HUES64 (cell line): ENCODE results near the gene SNX21.
A peak's percentile ranks its signal among the peaks of the same experiment; 100 is the strongest.
"Not testable (repeated sequence)": the region's sequence is repeated elsewhere in the genome, so short reads cannot be mapped to it uniquely, and the experiment has no call there.

ENCODE experiments used
- H3K27ac ChIP-seq: 2 replicates; pipeline ENCODE4 v1.7.0; 2013; ENCODE audit warnings: low read depth, low read length, inconsistent platforms
- H3K27me3 ChIP-seq: 2 replicates; pipeline ENCODE4 v1.6.1; 2013; ENCODE audit warnings: mild to moderate bottlenecking, low read length; ENCODE audit not compliant: insufficient read depth
- H3K36me3 ChIP-seq: 2 replicates; pipeline ENCODE4 v1.6.1; 2013; ENCODE audit warnings: mild to moderate bottlenecking, low read length; ENCODE audit not compliant: insufficient read depth
- H3K4me1 ChIP-seq: 2 replicates; pipeline ENCODE4 v1.6.1; 2013; ENCODE audit warnings: mild to moderate bottlenecking, low read length, moderate library complexity; ENCODE audit not compliant: insufficient read depth
- H3K4me3 ChIP-seq: 2 replicates; pipeline ENCODE4 v1.5.1; 2013; ENCODE audit warnings: mild to moderate bottlenecking, low read length, moderate library complexity
- H3K9ac ChIP-seq: 2 replicates; pipeline ENCODE4 v1.6.1; 2013; ENCODE audit warnings: mild to moderate bottlenecking, low read depth, low read length
- H3K9me3 ChIP-seq: 2 replicates; pipeline ENCODE4 v1.6.1; 2013; ENCODE audit warnings: low read depth, low read length; ENCODE audit not compliant: insufficient read depth
- WGBS: fragments of 150-250, 120-280 bp; methylation state at CpG from one replicate; pipeline ENCODE4 v1.1.7; 2013; ENCODE audit warnings: missing lambda C conversion rate; 5-methylcytosine and 5-hydroxymethylcytosine counted together

The SNX21 gene

DNA sequence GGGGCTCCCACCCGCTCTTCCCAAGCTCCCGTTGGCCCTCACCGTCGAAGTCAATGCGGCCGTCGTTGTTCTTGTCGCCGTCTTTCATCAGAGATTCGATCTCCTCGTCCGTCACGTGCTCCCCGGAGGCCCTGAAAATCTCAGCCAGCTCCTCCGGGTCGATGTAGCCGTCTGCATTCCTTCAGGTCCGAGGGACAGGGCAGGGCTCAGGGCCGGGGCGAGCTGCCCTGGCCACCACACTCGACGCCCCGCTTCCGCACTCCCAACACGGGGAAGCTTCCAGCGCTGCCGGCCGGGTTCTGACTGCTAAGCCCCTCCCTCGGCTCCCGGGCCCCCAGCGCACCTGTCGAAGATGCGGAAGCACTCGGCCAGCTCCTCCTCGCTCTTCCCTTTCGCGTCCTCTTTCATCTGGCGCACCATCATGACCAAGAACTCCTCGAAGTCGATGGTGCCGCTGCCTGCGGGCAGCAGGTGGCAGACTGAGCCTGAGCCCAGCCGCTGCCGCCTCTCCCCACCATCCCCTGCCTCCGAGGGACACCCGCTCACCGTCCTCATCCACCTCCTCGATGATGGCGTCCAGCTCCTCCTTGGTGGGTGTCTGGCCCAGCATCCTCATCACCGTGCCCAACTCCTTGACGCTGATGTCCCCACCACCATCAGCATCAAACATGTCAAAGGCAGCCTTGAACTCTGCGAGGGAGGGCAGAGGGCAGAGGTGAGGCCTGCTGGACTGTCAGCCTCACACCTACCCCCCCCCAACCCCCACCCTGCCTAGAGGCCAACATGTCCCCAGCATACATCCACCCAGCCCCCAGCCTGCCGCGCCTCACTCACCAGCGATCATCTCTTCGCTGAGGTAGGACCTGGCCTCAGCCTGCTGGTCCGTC lies 9.4 kb upstream of the SNX21 start:
- no peaks in the 10 kb centered on the region; the same call in 1 of the 2 replicates for H3K4me1 ChIP-seq
- H3K36me3 ChIP-seq = no peaks in the 10 kb centered on the region
- H3K4me3 ChIP-seq = peak overlapping the region; percentile 40
- 41% methylated on average over 57 of the region's 57 CpGs for WGBS
- 0 out of 2 replicates have a peak overlapping the region, but pooled peaks have one; percentile 45 for H3K9ac ChIP-seq
- H3K9me3 ChIP-seq = no peaks in the 10 kb centered on the region
- peaks cover 12% of the 10 kb centered on the region for H3K27me3 ChIP-seq
- no peak overlapping the region for H3K27ac ChIP-seq

DNA sequence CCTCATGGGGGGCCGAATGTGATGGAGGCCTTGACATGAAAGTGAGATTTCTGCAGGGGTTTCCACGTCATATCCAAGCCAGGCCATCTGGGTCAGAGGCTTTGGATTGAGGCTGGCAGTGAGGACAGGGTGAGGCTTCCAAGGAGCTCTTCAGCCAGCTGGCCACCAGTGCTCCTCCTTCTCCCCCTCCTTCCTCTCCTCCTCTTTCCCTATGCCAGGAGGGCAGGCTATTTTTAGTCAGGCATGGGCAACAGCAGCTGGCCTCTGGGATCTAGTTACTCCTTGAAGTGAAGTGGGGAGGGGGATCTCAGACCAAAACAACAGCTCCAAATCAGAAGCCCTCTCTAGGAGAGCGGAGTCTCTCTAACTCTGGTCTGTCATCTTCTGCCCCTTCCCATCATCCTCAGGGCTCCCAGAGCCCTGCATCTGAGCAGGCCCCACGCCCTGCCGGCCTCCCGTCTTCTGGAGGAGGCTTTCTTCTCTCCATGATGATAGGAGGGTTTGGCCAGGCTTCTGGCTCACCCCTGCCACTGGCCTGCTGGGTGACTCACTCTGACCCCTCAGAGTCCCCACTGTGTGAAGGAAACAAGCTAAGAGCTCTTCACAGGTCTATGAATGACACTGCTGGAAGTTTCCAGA lies 7.1 kb upstream of the SNX21 start:
- Histone ChIP-seq H3K27me3 (peaks cover 12% of the 10 kb centered on the region), H3K4me1 (no peaks in the 10 kb centered on the region; the same call in 1 of the 2 replicates), H3K9me3 (no peaks in the 10 kb centered on the region), H3K36me3 (no peaks in the 10 kb centered on the region), H3K27ac (no peak overlapping the region), H3K4me3 (no peak overlapping the region), H3K9ac (no peak overlapping the region)
- 69% methylated on average over 6 of the region's 6 CpGs for WGBS

DNA sequence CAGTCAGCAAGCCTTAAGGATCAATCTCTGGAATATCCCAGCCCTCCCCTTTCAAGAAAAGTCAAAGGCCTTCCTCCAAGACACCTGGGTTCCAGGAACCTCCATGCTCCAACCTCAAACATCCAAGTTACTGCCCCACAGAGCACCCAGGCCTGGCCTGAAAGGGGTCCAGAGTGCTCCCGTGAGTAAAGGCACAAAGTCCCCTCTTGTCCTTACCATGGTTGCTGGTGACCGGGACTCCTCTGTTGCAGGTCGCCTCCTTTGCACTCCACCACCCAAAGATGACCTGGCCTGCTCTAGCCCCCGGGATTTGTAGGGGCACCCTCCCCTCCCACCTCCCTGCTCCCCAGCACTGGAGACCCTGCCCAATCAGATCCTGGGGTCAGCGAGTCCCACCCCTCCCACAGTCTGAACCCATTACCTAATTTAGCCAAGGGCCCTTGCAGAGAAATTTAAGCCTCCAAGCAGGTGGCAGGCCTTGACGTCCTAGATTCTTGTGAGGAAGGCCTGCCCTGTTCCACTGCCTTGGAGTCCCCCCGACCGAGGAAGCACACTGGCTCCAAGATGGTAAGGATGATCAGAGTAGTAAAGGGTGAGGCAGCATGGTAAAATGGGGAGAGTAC lies 6.5 kb upstream of the SNX21 start, which contains the start of gene TNNC2:
TNNC2 (minus strand) TSS at position 283 of the 623 bp plus-strand sequence; CDS start at position 219, 64 bp downstream.
- Histone ChIP-seq H3K4me3 (no peak within 1 kb of the TSS), H3K9me3 (no peaks in the 10 kb centered on the region), H3K4me1 (no peaks in the 10 kb centered on the region; the same call in 1 of the 2 replicates), H3K36me3 (no peaks in the 10 kb centered on the region), H3K27ac (no peak within 1 kb of the TSS), H3K27me3 (peaks cover 12% of the 10 kb centered on the region), H3K9ac (no peak within 1 kb of the TSS)
- 89% methylated on average over 8 of the region's 8 CpGs for WGBS

DNA sequence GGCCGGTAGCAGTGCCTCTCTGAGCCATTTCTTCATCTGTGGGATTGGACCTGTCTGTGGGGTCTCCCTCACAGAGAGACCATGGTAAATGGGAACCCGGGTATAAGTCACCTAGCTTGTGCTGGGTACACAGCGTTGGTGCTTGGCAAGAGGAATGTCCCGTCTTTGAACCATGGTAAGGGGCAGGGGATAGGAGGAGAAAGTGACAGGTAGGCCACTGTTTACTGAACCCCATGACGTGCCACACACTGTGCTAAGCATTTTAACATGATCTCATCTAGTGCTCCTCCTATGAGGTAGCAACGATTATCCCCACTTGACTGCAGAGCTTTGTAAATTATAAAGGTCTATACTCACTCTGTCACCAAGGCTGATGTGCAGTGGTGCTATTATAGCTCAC lies 5.9 kb upstream of the SNX21 start:
- Histone ChIP-seq H3K4me1 (no peaks in the 10 kb centered on the region; the same call in 1 of the 2 replicates), H3K9ac (no peak overlapping the region), H3K27me3 (peaks cover 12% of the 10 kb centered on the region), H3K9me3 (no peaks in the 10 kb centered on the region), H3K36me3 (no peaks in the 10 kb centered on the region), H3K27ac (no peak overlapping the region), H3K4me3 (no peak overlapping the region)
- WGBS = 91% methylated on average over 6 of the region's 6 CpGs

DNA sequence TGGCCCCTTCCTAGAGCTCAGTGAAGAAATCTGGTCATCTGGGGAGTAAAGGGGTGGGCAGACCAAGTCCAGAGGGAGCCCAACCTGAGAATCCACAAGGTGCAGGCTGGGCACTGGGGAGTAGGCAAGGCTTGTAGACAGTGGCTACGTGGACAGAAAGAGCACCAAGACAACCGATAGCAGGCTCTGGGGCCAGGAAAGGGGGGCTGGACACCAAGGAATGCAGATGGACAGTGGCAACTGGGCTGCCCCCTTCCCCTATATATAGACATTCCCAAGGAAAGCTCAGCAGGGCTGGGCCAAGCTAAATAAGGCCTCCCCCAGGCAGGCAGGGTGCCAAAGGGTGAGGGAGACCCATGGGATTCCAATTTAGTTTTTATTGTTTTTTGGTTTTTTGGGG lies 5.0 kb upstream of the SNX21 start:
- no peak overlapping the region for H3K4me3 ChIP-seq
- peaks cover 5% of the 10 kb centered on the region for H3K4me1 ChIP-seq
- peaks cover 6% of the 10 kb centered on the region for H3K27me3 ChIP-seq
- H3K27ac ChIP-seq = no peak overlapping the region
- 77% methylated on average over 2 of the region's 2 CpGs for WGBS
- no peaks in the 10 kb centered on the region for H3K36me3 ChIP-seq
- H3K9me3 ChIP-seq = no peaks in the 10 kb centered on the region
- H3K9ac ChIP-seq = no peak overlapping the region

DNA sequence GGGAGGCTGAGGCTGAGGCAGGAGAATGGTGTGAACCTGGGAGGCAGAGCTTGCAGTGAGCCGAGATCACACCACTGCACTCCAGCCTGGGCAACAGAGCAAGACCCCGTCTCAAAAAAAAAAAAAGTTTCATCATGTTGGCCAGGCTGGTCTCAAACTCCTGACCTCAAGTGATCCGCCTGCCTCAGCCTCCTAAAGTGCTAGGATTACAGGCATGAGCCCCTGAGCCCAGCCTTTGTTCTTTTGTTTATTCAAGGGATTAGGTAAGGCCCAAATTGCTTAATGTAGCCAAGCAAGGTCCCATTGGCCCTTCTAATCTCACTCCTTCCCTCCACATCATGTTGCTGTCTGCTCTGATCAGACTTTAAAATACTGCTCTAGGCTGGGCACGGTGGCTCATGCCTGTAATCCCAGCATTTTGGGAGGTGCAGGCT lies 3.9 kb upstream of the SNX21 start:
- H3K27me3 ChIP-seq, H3K4me1 ChIP-seq: not testable (repeated sequence)
- 90% methylated on average over 4 of the region's 4 CpGs for WGBS

DNA sequence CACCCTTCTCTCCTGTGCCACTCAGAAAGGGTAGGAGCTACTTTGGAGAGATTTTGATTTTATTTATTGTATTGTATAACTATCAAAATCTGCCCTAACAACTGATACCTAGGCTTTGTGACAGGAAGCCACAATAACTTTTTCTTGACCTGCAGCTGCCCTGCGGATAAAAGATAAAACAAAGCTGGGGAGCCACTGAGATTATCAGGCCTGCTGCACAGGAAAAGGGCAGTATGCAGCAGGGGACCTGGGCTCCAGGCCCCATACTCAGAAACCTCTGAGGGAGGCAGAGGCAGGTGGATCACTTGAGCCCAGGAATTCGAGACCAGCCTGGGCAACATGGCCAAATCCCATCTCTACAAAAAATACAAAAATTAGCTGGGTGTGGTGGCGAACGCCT lies 980 bp upstream of the SNX21 start:
- no peaks in the 10 kb centered on the region for H3K27me3 ChIP-seq
- no peaks in the 10 kb centered on the region for H3K9me3 ChIP-seq
- H3K27ac ChIP-seq = no peak overlapping the region
- 91% methylated on average over 4 of the region's 4 CpGs for WGBS
- H3K36me3 ChIP-seq = peaks cover 18% of the 10 kb centered on the region; the same call in 1 of the 2 replicates
- peaks cover 5% of the 10 kb centered on the region for H3K4me1 ChIP-seq
- H3K4me3 ChIP-seq = no peak overlapping the region
- H3K9ac ChIP-seq = no peak overlapping the region

More for the DNA sequence above, 3.9 kb upstream of the SNX21 start:
- not testable (repeated sequence) for H3K9me3 ChIP-seq, H3K4me3 ChIP-seq, H3K9ac ChIP-seq, H3K27ac ChIP-seq, H3K36me3 ChIP-seq

DNA sequence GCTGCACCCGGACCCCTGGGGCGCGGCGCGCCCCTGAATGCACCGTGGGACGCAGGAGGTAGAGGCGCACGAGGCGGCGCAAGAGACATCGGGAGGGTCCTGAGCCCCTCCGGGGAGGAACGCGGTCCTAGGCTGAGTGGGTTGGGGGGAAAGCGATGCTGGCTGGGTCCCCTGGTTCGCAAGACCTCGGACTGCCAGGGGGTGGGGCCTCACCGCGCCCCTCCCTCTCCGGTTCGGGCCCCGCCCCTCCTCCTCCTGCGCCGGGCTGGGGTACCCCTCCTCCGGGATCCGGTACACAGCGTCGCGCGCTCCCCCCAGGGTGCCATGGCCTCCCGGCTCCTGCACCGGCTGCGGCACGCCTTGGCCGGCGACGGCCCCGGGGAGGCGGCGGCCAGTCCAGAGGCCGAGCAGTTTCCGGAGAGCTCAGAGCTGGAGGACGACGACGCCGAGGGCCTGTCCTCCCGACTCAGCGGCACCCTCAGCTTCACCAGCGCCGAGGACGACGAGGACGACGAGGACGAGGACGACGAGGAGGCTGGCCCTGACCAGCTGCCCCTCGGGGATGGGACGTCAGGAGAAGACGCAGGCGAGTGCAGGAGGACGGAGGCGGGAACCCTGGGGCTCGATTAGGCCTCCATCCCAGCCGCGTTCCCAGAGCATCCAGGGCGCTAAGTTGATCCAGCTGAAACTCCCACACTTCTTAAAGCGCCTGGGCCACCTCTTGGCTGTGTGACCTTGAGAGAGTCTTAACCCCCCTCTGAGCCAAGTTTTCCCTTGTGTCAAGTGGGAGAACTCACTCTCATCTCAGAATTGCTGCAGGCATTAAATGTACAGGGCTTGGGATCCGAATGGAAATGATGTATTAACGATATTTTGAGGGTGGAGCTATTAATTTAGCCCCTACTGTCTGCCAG lies 541 bp downstream of the SNX21 start:
- Histone ChIP-seq H3K4me1 (peaks cover 5% of the 10 kb centered on the region), H3K9ac (peak overlapping the region; percentile 75), H3K27ac (peak overlapping the region; percentile 80), H3K9me3 (no peaks in the 10 kb centered on the region), H3K36me3 (peaks cover 24% of the 10 kb centered on the region; the same call in 1 of the 2 replicates), H3K4me3 (peak overlapping the region; percentile 79), H3K27me3 (no peaks in the 10 kb centered on the region)
- WGBS = 5% methylated on average over 71 of the region's 71 CpGs

DNA sequence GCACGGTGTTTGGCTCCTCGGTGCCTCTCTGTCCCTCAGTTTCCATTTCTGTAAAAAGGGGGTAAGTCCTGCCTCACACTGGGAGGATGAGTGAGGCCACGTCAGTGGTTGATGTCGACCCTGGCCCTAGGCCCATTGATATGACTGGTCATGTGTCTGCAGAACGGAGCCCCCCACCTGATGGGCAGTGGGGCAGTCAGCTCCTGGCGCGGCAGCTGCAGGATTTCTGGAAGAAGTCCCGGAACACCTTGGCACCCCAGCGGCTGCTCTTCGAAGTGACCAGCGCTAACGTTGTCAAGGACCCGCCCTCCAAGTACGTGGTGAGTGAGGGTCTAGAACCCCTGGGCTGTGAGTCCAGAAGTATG lies 1.2 kb downstream of the SNX21 start:
- H3K4me3 ChIP-seq = peak overlapping the region; percentile 79
- peaks cover 5% of the 10 kb centered on the region for H3K4me1 ChIP-seq
- no peak overlapping the region; the same call in 1 of the 2 replicates for H3K9ac ChIP-seq
- peaks cover 26% of the 10 kb centered on the region; the same call in 1 of the 2 replicates for H3K36me3 ChIP-seq
- no peaks in the 10 kb centered on the region for H3K9me3 ChIP-seq
- 90% methylated on average over 14 of the region's 14 CpGs for WGBS
- no peak overlapping the region for H3K27ac ChIP-seq
- no peaks in the 10 kb centered on the region for H3K27me3 ChIP-seq

DNA sequence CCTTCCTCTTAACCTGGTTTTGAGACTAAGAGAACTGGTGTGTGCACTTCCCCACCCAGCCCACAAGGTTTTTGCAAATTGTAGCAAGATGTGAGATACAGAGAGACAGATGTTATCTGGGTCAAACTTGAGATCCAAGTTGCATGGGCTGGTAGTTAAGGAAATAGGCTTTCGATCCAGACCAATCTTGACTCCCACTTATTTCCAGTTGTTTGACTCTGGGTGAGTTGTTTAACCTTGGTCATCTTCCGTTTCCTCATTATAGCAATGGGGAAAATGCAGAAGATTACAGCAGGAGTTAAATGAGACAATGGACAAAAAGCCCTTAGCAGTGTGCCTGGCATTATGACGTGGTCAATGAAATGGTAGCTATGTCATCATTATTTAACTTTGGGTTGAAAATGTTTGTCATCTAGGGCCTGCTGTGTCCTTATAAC lies 1.7 kb downstream of the SNX21 start:
- H3K9me3 ChIP-seq = no peaks in the 10 kb centered on the region
- H3K27ac ChIP-seq = no peak overlapping the region
- no peak overlapping the region for H3K9ac ChIP-seq
- H3K36me3 ChIP-seq = peaks cover 31% of the 10 kb centered on the region
- H3K4me3 ChIP-seq = no peak overlapping the region
- 97% methylated on average over 3 of the region's 3 CpGs for WGBS
- H3K4me1 ChIP-seq = peaks cover 5% of the 10 kb centered on the region
- H3K27me3 ChIP-seq = no peaks in the 10 kb centered on the region
